Neutrophil (primary cell): Measurements from ENCODE around the gene NAA60.
"Not testable (repeated sequence)": the region's sequence is repeated elsewhere in the genome, so short reads cannot be mapped to it uniquely, and the experiment has no call there.

ENCODE experiments used
- H3K27ac ChIP-seq: fragments of 200-600 bp; sonication (generic); 2 replicates; pipeline ENCODE4 v1.5.1; 2016; ENCODE audit warnings: mild to moderate bottlenecking, moderate library complexity
- H3K27me3 ChIP-seq: fragments of 200-600 bp; sonication (generic); 2 replicates; pipeline ENCODE4 v1.6.0; 2016; ENCODE audit warnings: mild to moderate bottlenecking
- H3K36me3 ChIP-seq: fragments of 200-600 bp; sonication (generic); 2 replicates; pipeline ENCODE4 v1.5.1; 2017
- H3K4me1 ChIP-seq, 2 experiments: fragments of 200-600 bp in 1 of 2; sonication (generic) in 1 of 2; 1 replicate in 1 of 2; 2 replicates in 1 of 2; pipeline versions ENCODE4 v1.5.1 to v1.6.1; 2013 to 2016; ENCODE audit warnings: low read depth in 1 of 2, low read length in 1 of 2, mild to moderate bottlenecking in 1 of 2, moderate library complexity in 1 of 2; ENCODE audit not compliant: control insufficient read depth in 1 of 2, insufficient read depth in 1 of 2
- H3K4me3 ChIP-seq, 2 experiments: fragments of 200-600 bp in 1 of 2; sonication (generic) in 1 of 2; 1 replicate in 1 of 2; 2 replicates in 1 of 2; pipeline ENCODE4 v1.5.1; 2013 to 2016; ENCODE audit warnings: low read depth in 1 of 2, low read length in 1 of 2, mild to moderate bottlenecking in 1 of 2, moderate library complexity in 1 of 2
- H3K9me3 ChIP-seq: fragments of 200-600 bp; sonication (generic); 2 replicates; pipeline ENCODE4 v1.5.1; 2016
- TF ChIP-seq, protein P1 (sequence below): fragments of 200-600 bp; sonication (generic); IDR thresholded peaks from 2 replicates; pipeline ENCODE4 v1.5.1; 2016; ENCODE audit warnings: antibody characterized with exemption

NAA60 gene

DNA sequence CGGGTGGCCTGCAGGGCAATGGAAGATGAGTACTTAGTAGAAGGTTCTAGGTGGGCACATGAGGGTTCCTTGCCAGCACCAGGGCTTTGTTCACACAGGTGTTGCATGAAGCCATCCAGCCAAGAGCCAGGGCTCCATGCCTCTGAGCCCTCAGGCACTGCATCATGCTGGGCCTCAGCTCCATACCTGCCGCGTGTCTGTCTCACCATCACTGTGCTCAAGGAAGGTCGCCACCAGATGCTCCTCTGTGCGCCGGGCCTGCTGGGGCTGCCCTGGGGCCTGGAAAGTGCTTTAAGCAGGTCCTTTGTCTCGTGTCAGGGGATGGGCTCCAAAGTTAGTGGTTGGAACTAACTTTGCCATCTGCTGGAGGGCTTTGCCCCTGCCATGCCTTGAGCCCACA is 26.3 kb downstream of the NAA60 start:
- Histone ChIP-seq H3K4me3 (no peak overlapping the region), H3K36me3 (peaks cover 47% of the 10 kb centered on the region), H3K9me3 (no peaks in the 10 kb centered on the region), H3K27ac (no peak overlapping the region), H3K27me3 (no peaks in the 10 kb centered on the region), H3K4me1 (no peaks in the 10 kb centered on the region)
- TF ChIP-seq, protein P1, sequence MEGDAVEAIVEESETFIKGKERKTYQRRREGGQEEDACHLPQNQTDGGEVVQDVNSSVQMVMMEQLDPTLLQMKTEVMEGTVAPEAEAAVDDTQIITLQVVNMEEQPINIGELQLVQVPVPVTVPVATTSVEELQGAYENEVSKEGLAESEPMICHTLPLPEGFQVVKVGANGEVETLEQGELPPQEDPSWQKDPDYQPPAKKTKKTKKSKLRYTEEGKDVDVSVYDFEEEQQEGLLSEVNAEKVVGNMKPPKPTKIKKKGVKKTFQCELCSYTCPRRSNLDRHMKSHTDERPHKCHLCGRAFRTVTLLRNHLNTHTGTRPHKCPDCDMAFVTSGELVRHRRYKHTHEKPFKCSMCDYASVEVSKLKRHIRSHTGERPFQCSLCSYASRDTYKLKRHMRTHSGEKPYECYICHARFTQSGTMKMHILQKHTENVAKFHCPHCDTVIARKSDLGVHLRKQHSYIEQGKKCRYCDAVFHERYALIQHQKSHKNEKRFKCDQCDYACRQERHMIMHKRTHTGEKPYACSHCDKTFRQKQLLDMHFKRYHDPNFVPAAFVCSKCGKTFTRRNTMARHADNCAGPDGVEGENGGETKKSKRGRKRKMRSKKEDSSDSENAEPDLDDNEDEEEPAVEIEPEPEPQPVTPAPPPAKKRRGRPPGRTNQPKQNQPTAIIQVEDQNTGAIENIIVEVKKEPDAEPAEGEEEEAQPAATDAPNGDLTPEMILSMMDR = no peak

DNA sequence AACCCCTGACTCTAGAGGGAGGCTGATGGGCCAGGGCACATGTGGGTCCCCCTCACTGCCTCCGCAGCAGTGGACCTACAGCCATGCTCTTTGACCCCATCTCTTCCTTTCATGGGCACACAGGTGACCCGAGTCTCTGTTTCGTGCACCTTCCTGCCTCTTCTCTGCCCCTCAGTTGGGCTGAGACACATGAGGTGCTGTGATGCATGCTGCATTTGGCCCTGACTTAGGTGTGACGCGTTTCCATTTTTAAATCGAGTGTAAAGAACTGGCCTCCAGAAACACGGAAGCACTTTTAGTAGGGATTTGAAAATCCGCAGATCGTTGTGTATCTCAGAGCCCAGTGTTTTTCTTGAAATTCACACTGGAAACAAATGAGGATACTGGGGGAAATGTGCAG is 27.2 kb downstream of the NAA60 start:
- no peaks in the 10 kb centered on the region for H3K9me3 ChIP-seq
- no peak overlapping the region for H3K27ac ChIP-seq
- no peaks in the 10 kb centered on the region for H3K27me3 ChIP-seq
- H3K36me3 ChIP-seq = peaks cover 42% of the 10 kb centered on the region
- no peak overlapping the region for H3K4me3 ChIP-seq
- no peaks in the 10 kb centered on the region for H3K4me1 ChIP-seq
- TF ChIP-seq, protein P1 = no peak

DNA sequence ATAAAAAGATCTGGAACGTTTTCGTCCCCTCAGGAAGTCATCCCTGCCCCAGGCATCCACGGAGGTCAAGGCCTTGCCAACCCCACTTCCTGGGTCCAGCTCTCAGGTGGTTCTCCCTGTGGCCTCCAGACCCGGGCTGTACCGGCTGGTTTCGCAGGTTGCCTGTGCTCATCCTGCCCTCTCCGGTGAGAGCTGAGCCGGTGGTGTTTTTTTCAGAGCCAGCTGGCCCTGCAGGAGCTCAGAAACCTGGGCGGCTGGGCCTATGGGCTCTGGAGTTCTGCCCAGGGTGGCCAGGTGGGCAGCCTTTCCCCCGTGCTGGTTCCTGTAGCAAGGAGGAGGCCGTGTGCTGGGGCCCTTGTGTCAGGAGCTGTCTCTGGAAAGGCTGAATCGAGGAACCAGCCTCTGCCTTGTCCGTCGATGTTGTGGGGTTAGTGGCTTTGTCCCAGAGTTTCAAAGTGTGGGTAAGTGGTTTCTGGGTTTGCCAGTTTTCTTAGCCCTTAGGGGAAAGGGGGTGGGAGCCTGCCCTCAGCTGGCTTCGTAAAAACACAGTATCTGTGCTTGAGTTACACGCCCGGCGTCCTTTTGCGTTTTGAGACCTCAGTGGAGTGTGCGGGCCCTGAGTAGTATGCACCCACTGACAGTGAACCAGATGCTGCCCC is 28.2 kb downstream of the NAA60 start:
- Histone ChIP-seq H3K27me3 (no peaks in the 10 kb centered on the region), H3K4me3 (no peak overlapping the region), H3K4me1 (no peaks in the 10 kb centered on the region), H3K36me3 (peaks cover 39% of the 10 kb centered on the region), H3K9me3 (no peaks in the 10 kb centered on the region), H3K27ac (no peak overlapping the region)
- TF ChIP-seq, protein P1 = no peak

GRCh38 chr16:3472878-3473595 is 29.6 kb downstream of the NAA60 start:
- no peaks in the 10 kb centered on the region for H3K9me3 ChIP-seq
- no peaks in the 10 kb centered on the region for H3K4me1 ChIP-seq
- no peak overlapping the region for H3K4me3 ChIP-seq
- H3K27me3 ChIP-seq = no peaks in the 10 kb centered on the region
- no peak overlapping the region for H3K27ac ChIP-seq
- H3K36me3 ChIP-seq = peaks cover 33% of the 10 kb centered on the region
- TF ChIP-seq, protein P1 = no peak

- not testable (repeated sequence) for H3K9me3 ChIP-seq, H3K4me3 ChIP-seq, H3K4me1 ChIP-seq, H3K27me3 ChIP-seq, H3K27ac ChIP-seq
- peaks cover 38% of the 10 kb centered on the region for H3K36me3 ChIP-seq
Observed at GRCh38 chr16:3473596-3473943, 30.1 kb downstream of the NAA60 start.

DNA sequence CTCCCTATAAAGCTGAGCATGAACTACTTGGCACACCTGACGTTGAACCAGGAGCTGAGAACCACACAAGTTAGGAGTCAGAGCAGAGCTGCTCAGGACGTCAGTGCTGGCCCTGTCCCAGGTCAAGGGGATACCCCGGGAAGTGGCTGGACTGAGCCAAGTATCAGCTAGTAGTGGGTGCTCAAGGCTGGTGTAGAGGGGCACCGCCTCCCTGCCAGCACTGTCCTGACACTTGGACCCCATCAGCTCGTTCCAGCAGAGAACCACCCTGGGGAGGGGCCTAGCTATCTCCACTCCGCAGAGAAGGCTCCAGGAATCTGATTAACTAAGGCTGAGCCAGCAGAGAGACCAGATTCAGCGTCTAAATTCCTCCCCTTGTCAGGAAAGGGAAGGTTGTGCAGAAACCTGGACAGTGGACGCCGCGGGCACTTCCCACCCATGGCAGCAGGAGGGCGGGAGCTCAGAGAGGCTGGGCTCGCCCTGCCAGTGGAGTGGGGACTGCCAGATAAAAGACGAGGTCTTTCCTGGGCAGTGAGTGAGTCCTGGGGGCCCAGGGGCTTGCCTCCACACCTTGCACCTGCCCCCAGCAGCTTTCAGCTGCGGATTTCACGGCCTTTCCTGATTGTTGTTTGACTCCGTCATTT is 30.8 kb downstream of the NAA60 start:
- Histone ChIP-seq H3K4me1 (no peaks in the 10 kb centered on the region), H3K4me3 (no peak overlapping the region), H3K27me3 (no peaks in the 10 kb centered on the region), H3K9me3 (no peaks in the 10 kb centered on the region), H3K27ac (no peak overlapping the region), H3K36me3 (peaks cover 45% of the 10 kb centered on the region)
- TF ChIP-seq, protein P1 = no peak

DNA sequence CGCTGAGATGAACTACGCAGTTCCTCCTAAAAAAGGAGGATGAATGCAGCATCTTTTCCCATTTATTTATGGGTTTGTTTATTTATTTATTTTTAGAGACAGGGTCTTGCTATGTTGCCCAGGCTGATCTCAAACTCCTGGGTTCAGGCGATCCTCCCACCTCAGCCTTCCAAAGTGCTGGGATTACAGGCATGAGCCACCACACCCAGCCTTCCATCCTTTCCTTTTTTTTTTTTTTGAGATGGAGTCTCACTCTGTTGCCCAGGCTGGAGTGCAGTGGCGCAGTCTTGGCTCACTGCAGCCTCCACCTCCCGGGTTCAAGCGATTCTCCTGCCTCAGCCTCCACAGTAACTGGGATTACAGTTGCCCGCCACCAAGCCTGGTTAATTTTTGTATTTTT is 31.4 kb downstream of the NAA60 start:
- H3K27me3 ChIP-seq, H3K9me3 ChIP-seq, H3K4me1 ChIP-seq, H3K27ac ChIP-seq, H3K4me3 ChIP-seq: not testable (repeated sequence)
- peaks cover 46% of the 10 kb centered on the region for H3K36me3 ChIP-seq
